Nephron (organoid): ENCODE measurements around the gene CYP3A5.
"Not testable (repeated sequence)": the region's sequence is repeated elsewhere in the genome, so short reads cannot be mapped to it uniquely, and the experiment has no call there.

Experiments
- H3K27ac Mint-ChIP-seq, 3 experiments: 2 replicates each; pipeline ENCODE4 v1.8.0; 2020; ENCODE audit warnings: mixed read lengths in 3 of 3, mild to moderate bottlenecking in 2 of 3, moderate library complexity in 1 of 3
- H3K27me3 Mint-ChIP-seq: 2 replicates; pipeline ENCODE4 v1.8.0; 2021; ENCODE audit warnings: low read depth, mild to moderate bottlenecking, moderate library complexity, mixed read lengths
- H3K36me3 Mint-ChIP-seq: 2 replicates; pipeline ENCODE4 v1.8.0; 2020; ENCODE audit warnings: low read depth, mixed read lengths
- H3K4me1 Mint-ChIP-seq: 2 replicates; pipeline ENCODE4 v1.8.0; 2020; ENCODE audit warnings: mixed read lengths
- H3K4me3 Mint-ChIP-seq, 3 experiments: 2 replicates each; pipeline ENCODE4 v1.8.0; 2020; ENCODE audit warnings: mild to moderate bottlenecking in 3 of 3, mixed read lengths in 3 of 3, moderate library complexity in 2 of 3
- H3K9me3 Mint-ChIP-seq: 2 replicates; pipeline ENCODE4 v1.8.0; 2020; ENCODE audit warnings: mixed read lengths
- TF ChIP-seq, protein P1 (sequence below), 3 experiments: fragments of 200-600 bp; sonication (generic); IDR thresholded peaks; one replicate each; pipeline ENCODE4 v1.5.0; 2021; ENCODE audit warnings: antibody characterized with exemption in 3 of 3; ENCODE audit not compliant: unreplicated experiment in 3 of 3

CYP3A5 gene

DNA sequence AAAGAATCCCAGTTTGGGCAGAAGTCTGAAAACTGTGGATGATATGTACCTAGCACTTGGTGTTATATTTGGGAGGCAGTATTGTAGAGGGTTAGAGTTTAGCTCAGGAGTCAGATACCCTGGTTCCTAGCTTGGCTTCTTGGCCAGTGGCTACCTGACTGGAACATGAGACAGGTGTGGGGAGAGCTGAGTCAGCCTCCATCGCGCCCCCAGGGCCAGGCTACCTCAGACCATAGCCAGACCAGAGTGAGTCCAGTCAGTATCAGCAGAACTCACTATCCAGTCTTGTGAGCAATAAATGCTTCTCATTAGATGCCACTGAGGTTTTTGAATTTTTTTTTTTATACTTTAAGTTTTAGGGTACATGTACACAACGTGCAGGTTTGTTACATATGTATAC, 26.0 kb downstream of the CYP3A5 start:
- Mint-ChIP-seq H3K4me1 (no peaks in the 10 kb centered on the region), H3K27me3 (no peaks in the 10 kb centered on the region), H3K9me3 (peaks cover 27% of the 10 kb centered on the region), H3K36me3 (peaks cover 25% of the 10 kb centered on the region), H3K27ac (no peak overlapping the region), H3K4me3 (no peak overlapping the region)
- TF ChIP-seq, protein P1, sequence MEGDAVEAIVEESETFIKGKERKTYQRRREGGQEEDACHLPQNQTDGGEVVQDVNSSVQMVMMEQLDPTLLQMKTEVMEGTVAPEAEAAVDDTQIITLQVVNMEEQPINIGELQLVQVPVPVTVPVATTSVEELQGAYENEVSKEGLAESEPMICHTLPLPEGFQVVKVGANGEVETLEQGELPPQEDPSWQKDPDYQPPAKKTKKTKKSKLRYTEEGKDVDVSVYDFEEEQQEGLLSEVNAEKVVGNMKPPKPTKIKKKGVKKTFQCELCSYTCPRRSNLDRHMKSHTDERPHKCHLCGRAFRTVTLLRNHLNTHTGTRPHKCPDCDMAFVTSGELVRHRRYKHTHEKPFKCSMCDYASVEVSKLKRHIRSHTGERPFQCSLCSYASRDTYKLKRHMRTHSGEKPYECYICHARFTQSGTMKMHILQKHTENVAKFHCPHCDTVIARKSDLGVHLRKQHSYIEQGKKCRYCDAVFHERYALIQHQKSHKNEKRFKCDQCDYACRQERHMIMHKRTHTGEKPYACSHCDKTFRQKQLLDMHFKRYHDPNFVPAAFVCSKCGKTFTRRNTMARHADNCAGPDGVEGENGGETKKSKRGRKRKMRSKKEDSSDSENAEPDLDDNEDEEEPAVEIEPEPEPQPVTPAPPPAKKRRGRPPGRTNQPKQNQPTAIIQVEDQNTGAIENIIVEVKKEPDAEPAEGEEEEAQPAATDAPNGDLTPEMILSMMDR (IDR thresholded peaks at IDR 0.05; ENCODE audit: unreplicated experiment in 3 of 3): no peak

DNA sequence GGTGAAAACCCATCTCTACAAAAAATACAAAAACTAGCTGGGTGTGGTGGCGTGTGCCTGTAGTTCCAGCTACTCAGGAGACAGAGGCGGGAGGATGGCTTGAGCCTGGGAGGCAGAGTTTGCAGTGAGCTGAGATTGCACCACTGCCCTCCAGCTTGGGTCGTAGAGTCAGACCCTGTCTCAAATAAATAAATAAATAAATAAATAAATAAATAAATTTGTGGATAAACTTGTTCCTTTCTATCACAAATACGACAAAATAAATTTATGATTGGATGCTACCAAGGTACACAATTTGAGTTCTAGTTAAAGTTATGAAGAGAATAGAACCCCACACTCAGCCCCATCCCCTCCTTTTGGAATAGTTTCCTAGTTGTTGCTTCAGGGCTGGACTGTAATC, 26.5 kb downstream of the CYP3A5 start:
- H3K9me3 Mint-ChIP-seq: peaks cover 23% of the 10 kb centered on the region
- not testable (repeated sequence) for H3K4me3 Mint-ChIP-seq, H3K27me3 Mint-ChIP-seq, H3K4me1 Mint-ChIP-seq, H3K27ac Mint-ChIP-seq
- H3K36me3 Mint-ChIP-seq: peaks cover 21% of the 10 kb centered on the region

DNA sequence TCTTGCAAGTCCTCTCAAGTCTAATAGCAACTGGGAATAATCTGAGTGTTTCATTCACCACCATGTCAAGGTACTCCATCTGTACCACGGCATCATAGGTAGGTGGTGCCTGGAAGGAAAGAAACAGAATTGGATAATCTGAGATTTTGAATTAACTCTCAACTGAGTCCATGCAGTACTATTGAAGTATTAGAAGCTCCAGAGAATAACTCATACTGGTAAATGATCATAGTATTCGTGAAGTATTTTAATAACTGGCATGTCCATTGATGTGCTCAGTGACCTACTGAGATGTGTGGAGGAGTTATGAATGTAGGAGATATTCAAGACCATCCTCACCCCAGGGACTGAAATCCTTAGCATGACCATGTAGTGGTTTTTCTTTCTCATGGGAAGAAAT, 27.1 kb downstream of the CYP3A5 start:
- no peak overlapping the region for H3K4me3 Mint-ChIP-seq
- no peak overlapping the region for H3K27ac Mint-ChIP-seq
- no peaks in the 10 kb centered on the region for H3K27me3 Mint-ChIP-seq
- peaks cover 17% of the 10 kb centered on the region for H3K36me3 Mint-ChIP-seq
- H3K4me1 Mint-ChIP-seq: no peaks in the 10 kb centered on the region
- H3K9me3 Mint-ChIP-seq: peaks cover 18% of the 10 kb centered on the region
- TF ChIP-seq, protein P1 (IDR thresholded peaks at IDR 0.05; ENCODE audit: unreplicated experiment in 3 of 3): no peak

DNA sequence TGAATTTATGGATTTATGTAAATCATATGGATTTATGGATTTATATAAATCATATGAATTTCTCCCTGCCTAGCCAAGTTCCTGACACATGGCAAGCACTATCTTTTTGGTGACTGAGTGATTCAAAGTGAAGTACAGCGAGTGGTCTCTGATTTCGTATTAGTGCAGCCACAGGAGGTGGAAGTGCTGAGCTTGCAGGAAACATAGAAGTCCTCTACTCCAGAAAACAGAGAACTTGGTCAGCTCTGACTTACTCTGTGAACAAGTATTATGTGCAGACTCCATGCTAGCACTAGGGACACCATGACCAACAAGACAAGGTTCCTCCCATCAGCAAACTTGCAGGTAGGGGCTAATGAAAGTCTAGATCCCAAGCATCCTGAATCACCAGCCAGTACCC, 28.5 kb downstream of the CYP3A5 start:
- TF ChIP-seq, protein P1 (IDR thresholded peaks at IDR 0.05; ENCODE audit: unreplicated experiment in 3 of 3): no peak
- peaks cover 17% of the 10 kb centered on the region for H3K36me3 Mint-ChIP-seq
- H3K4me3 Mint-ChIP-seq: no peak overlapping the region
- H3K27me3 Mint-ChIP-seq: no peaks in the 10 kb centered on the region
- H3K4me1 Mint-ChIP-seq: no peaks in the 10 kb centered on the region
- H3K27ac Mint-ChIP-seq: no peak overlapping the region
- H3K9me3 Mint-ChIP-seq: peaks cover 10% of the 10 kb centered on the region

DNA sequence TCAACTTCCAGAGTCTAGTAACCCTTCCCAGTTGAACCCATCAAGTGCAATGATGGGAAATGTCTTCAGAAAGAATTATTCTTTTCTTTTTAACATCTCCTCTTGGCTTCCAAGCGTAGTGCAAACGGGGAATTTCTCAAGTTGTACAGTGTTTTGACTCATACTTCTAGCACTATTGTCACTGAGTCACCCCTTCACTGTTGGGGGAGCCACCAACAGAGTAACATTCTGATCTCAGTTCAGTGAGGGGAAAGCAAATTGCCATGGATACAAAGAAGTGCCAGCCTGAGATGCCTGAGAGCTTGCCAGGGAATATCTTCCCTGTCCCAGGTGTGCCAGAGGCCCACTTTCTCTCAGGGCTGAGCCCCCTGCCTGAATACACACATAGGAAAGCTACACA, 31.0 kb downstream of the CYP3A5 start:
- H3K36me3 Mint-ChIP-seq: peaks cover 35% of the 10 kb centered on the region
- H3K4me1 Mint-ChIP-seq: no peaks in the 10 kb centered on the region
- H3K4me3 Mint-ChIP-seq: no peak overlapping the region
- H3K27ac Mint-ChIP-seq: no peak overlapping the region
- no peaks in the 10 kb centered on the region for H3K27me3 Mint-ChIP-seq
- TF ChIP-seq, protein P1 (IDR thresholded peaks at IDR 0.05; ENCODE audit: unreplicated experiment in 3 of 3): no peak
- H3K9me3 Mint-ChIP-seq: peaks cover 14% of the 10 kb centered on the region

DNA sequence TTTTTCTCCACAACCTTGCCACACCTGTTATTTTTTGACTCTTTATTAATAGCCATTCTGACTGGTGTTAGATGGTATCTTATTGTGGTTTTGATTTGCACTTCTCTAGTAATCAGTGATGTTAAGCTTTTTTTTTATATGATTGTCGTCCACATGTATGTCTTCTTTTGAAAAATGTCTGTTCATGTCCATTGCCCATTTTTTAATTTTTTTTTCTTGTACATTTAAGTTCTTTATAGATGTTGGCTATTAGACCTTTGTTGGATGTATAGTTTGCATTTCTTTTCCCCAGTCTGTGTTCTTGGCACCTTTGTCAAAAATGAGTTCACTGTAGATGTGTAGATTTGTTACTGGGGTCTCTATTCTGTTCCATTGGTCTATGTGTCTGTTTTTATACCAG, 34.2 kb downstream of the CYP3A5 start:
- no peak overlapping the region for H3K4me3 Mint-ChIP-seq
- no peaks in the 10 kb centered on the region for H3K27me3 Mint-ChIP-seq
- peaks cover 10% of the 10 kb centered on the region for H3K9me3 Mint-ChIP-seq
- peaks cover 39% of the 10 kb centered on the region for H3K36me3 Mint-ChIP-seq
- TF ChIP-seq, protein P1 (IDR thresholded peaks at IDR 0.05; ENCODE audit: unreplicated experiment in 3 of 3): no peak
- no peak overlapping the region for H3K27ac Mint-ChIP-seq
- H3K4me1 Mint-ChIP-seq: no peaks in the 10 kb centered on the region
